DMS53 treated with DMSO at 0.1 percent for 48 hours (cell line): Measurements from ENCODE around the gene DIS3L2.
"Not testable (repeated sequence)": the region's sequence is repeated elsewhere in the genome, so short reads cannot be mapped to it uniquely, and the experiment has no call there.

Source experiments
- DNase-seq: peaks from one replicate; lab custom pipeline; 2025; ENCODE audit not compliant: unreplicated experiment; lab: John Stamatoyannopoulos, UW

Gene DIS3L2

GRCh38 chr2:232378735-232379151 is 417.2 kb downstream of the DIS3L2 start, which contains the start of gene ALPP:
Gene ALPP, plus strand, starts transcription at chr2:232378751. Its CDS starts 52 bp downstream, at chr2:232378803.
- not testable (repeated sequence) for DNase-seq

- DNase-seq = not testable (repeated sequence)
Observed at GRCh38 chr2:232379610-232380590, 418.4 kb downstream of the DIS3L2 start.

GRCh38 chr2:232381204-232382031 is 419.9 kb downstream of the DIS3L2 start:
- DNase-seq = not testable (repeated sequence)

- no peak for DNase-seq
Observed at GRCh38 chr2:232382331-232383225, 421.1 kb downstream of the DIS3L2 start.

GRCh38 chr2:232384466-232384865 is 423.0 kb downstream of the DIS3L2 start:
- DNase-seq = no peak

- DNase-seq = not testable (repeated sequence)
Observed at GRCh38 chr2:232385058-232385457, 423.5 kb downstream of the DIS3L2 start.

GRCh38 chr2:232385660-232386489 is 424.4 kb downstream of the DIS3L2 start:
- DNase-seq = no peak

- no peak for DNase-seq
Observed at GRCh38 chr2:232386490-232386739, 424.9 kb downstream of the DIS3L2 start.
